ENCODE data around the gene CCNB2.
"Not testable (repeated sequence)": the region's sequence is repeated elsewhere in the genome, so short reads cannot be mapped to it uniquely, and the experiment has no call there.

CCNB2 gene

GRCh38 chr15:59104912-59105732, at the start of gene CCNB2:
CCNB2 (plus strand) TSS chr15:59105146; CDS start chr15:59105269, 123 bp downstream.
- peak; percentile 60 for DNase-seq (ENCODE audit: low read depth)

GRCh38 chr15:59059076-59059597, 45.8 kb upstream of the CCNB2 start:
- no peak for DNase-seq (ENCODE audit: low read depth)

GRCh38 chr15:59060348-59060747, 44.6 kb upstream of the CCNB2 start:
- DNase-seq (ENCODE audit: low read depth) = no peak

GRCh38 chr15:59063042-59063441, 41.9 kb upstream of the CCNB2 start:
- DNase-seq (ENCODE audit: low read depth) = peak; percentile 0

GRCh38 chr15:59069430-59069829, 35.5 kb upstream of the CCNB2 start:
- DNase-seq (ENCODE audit: low read depth) = no peak

- DNase-seq (ENCODE audit: low read depth) = no peak
Observed at GRCh38 chr15:59074607-59075006, 30.3 kb upstream of the CCNB2 start.

GRCh38 chr15:59087731-59088130, 17.2 kb upstream of the CCNB2 start:
- DNase-seq (ENCODE audit: low read depth) = no peak

GRCh38 chr15:59094077-59094476, 10.9 kb upstream of the CCNB2 start:
- DNase-seq (ENCODE audit: low read depth) = no peak

- no peak for DNase-seq (ENCODE audit: low read depth)
Observed at GRCh38 chr15:59096429-59096828, 8.5 kb upstream of the CCNB2 start.

- DNase-seq (ENCODE audit: low read depth) = no peak
Observed at GRCh38 chr15:59099162-59099685, 5.7 kb upstream of the CCNB2 start.

GRCh38 chr15:59104602-59104911, 389 bp upstream of the CCNB2 start:
- DNase-seq (ENCODE audit: low read depth) = no peak

GRCh38 chr15:59105854-59106253, 908 bp downstream of the CCNB2 start:
- no peak for DNase-seq (ENCODE audit: low read depth)

GRCh38 chr15:59111251-59111650, 6.3 kb downstream of the CCNB2 start:
- DNase-seq (ENCODE audit: low read depth) = no peak

GRCh38 chr15:59115047-59115446, 10.1 kb downstream of the CCNB2 start:
- no peak for DNase-seq (ENCODE audit: low read depth)

- peak; percentile 70 for DNase-seq (ENCODE audit: low read depth)
Observed at GRCh38 chr15:59116141-59116540, 11.2 kb downstream of the CCNB2 start.

GRCh38 chr15:59116771-59117170, 11.8 kb downstream of the CCNB2 start:
- no peak for DNase-seq (ENCODE audit: low read depth)

GRCh38 chr15:59119625-59120024, 14.7 kb downstream of the CCNB2 start:
- no peak for DNase-seq (ENCODE audit: low read depth)

- DNase-seq (ENCODE audit: low read depth) = no peak
Observed at GRCh38 chr15:59120937-59121336, 16.0 kb downstream of the CCNB2 start.

GRCh38 chr15:59124261-59124660, 19.3 kb downstream of the CCNB2 start:
- DNase-seq (ENCODE audit: low read depth) = no peak

GRCh38 chr15:59125683-59126082, 20.7 kb downstream of the CCNB2 start:
- DNase-seq (ENCODE audit: low read depth) = not testable (repeated sequence)

- DNase-seq (ENCODE audit: low read depth) = not testable (repeated sequence)
Observed at GRCh38 chr15:59127255-59127654, 22.3 kb downstream of the CCNB2 start.

GRCh38 chr15:59131456-59131855, 26.5 kb downstream of the CCNB2 start:
- DNase-seq (ENCODE audit: low read depth) = no peak

GRCh38 chr15:59131969-59132562, 27.1 kb downstream of the CCNB2 start:
- no peak for DNase-seq (ENCODE audit: low read depth)

All from GM04503 (cell line).